NCI-H82 treated with DMSO at 0.1 percent for 48 hours (cell line): ENCODE results near the gene ST6GALNAC4.

Experiments used
- DNase-seq: peaks from one replicate; lab custom pipeline; 2025; ENCODE audit not compliant: unreplicated experiment; lab: John Stamatoyannopoulos, UW

The ST6GALNAC4 gene

GRCh38 chr9:127916720-127917581, at the start of gene ST6GALNAC4:
ST6GALNAC4 (minus strand) TSS chr9:127917041; CDS start chr9:127916419, 622 bp downstream.
- peak; percentile 69 for DNase-seq

- DNase-seq, result no peak
Measured at GRCh38 chr9:127965953-127966352, 49.1 kb upstream of the ST6GALNAC4 start.

GRCh38 chr9:127963359-127964064, 46.7 kb upstream of the ST6GALNAC4 start:
- no peak for DNase-seq

GRCh38 chr9:127963041-127963358, 46.2 kb upstream of the ST6GALNAC4 start:
- no peak for DNase-seq

- DNase-seq, result no peak
Measured at GRCh38 chr9:127962278-127962677, 45.4 kb upstream of the ST6GALNAC4 start.

- no peak for DNase-seq
Measured at GRCh38 chr9:127961613-127962155, 44.8 kb upstream of the ST6GALNAC4 start.

- DNase-seq, result no peak
Measured at GRCh38 chr9:127961155-127961490, 44.3 kb upstream of the ST6GALNAC4 start.

- no peak for DNase-seq
Measured at GRCh38 chr9:127960410-127961154, 43.7 kb upstream of the ST6GALNAC4 start.

- DNase-seq, result no peak
Measured at GRCh38 chr9:127959841-127960409, 43.1 kb upstream of the ST6GALNAC4 start.

- DNase-seq, result no peak
Measured at GRCh38 chr9:127959398-127959797, 42.6 kb upstream of the ST6GALNAC4 start.

GRCh38 chr9:127958728-127959127, 41.9 kb upstream of the ST6GALNAC4 start:
- DNase-seq, result no peak

GRCh38 chr9:127955294-127956015, 38.6 kb upstream of the ST6GALNAC4 start:
- no peak for DNase-seq

- DNase-seq, result no peak
Measured at GRCh38 chr9:127954831-127955293, 38.0 kb upstream of the ST6GALNAC4 start.

GRCh38 chr9:127953768-127954505, 37.1 kb upstream of the ST6GALNAC4 start:
- DNase-seq, result no peak

- DNase-seq, result no peak
Measured at GRCh38 chr9:127953154-127953553, 36.3 kb upstream of the ST6GALNAC4 start.

GRCh38 chr9:127950513-127951289, 33.9 kb upstream of the ST6GALNAC4 start:
- DNase-seq, result no peak

GRCh38 chr9:127949827-127950512, 33.1 kb upstream of the ST6GALNAC4 start:
- DNase-seq, result no peak
